K562 (cell line): ENCODE measurements around the gene ZNF385C. TPM values are rescaled to one million over a fixed set of nuclear protein-coding genes. Genes with fewer than 3 reads are reported as not detected.
A peak's percentile ranks its signal among the peaks of the same experiment; 100 is the strongest.

Source experiments
- ARID3A ChIP-seq: IDR thresholded peaks from 2 replicates; pipeline ENCODE4 v1.6.1; 2012; ENCODE audit warnings: low read depth, low read length, improper control_type of control experiment, borderline replicate concordance
- ATF4 ChIP-seq: fragments of 450-650 bp; formaldehyde crosslinking; IDR thresholded peaks from 2 replicates; pipeline ENCODE4 v1.4.0; 2022; ENCODE audit warnings: mild to moderate bottlenecking, moderate library complexity
- CBX1 ChIP-seq: sonication (generic); IDR thresholded peaks from 2 replicates; pipeline ENCODE4 v1.6.1; 2016; ENCODE audit warnings: antibody characterized with exemption, low read depth, mild to moderate bottlenecking
- DMBX1 ChIP-seq: fragments of 250-450 bp; sonication (Bioruptor Pico); IDR thresholded peaks from 2 replicates; pipeline ENCODE4 v1.8.0; 2022; ENCODE audit warnings: inconsistent platforms, mild to moderate bottlenecking, moderate library complexity, borderline replicate concordance
- ELK3 ChIP-seq: fragments of 450-650 bp; formaldehyde crosslinking; IDR thresholded peaks from 2 replicates; pipeline ENCODE4 v1.4.0; 2020; ENCODE audit warnings: mild to moderate bottlenecking
- GABPA ChIP-seq: fragments of 200-800 bp; sonication (Bioruptor generic); conservative IDR thresholded peaks from 2 replicates; pipeline ENCODE4 v1.6.1; 2016; ENCODE audit warnings: low read depth, missing genetic modification characterization, missing compliant biosample characterization
- HDAC6 ChIP-seq: IDR thresholded peaks from 2 replicates; pipeline ENCODE4 v1.6.1; 2012; ENCODE audit warnings: low read depth, mild to moderate bottlenecking, control low read depth, inconsistent platforms, low read length, moderate library complexity
- KAT7 ChIP-seq: sonication (generic); formaldehyde crosslinking; IDR thresholded peaks from 2 replicates; pipeline ENCODE4 v1.8.0; 2022; ENCODE audit warnings: missing genetic modification reagents, mild to moderate bottlenecking, borderline replicate concordance
- KLF10 ChIP-seq: fragments of 250-450 bp; sonication (Bioruptor Pico); IDR thresholded peaks from 2 replicates; pipeline ENCODE4 v1.6.1; 2021; ENCODE audit warnings: matching md5 sums
- MBD1 ChIP-seq: fragments of 250-450 bp; sonication (Bioruptor Pico); IDR thresholded peaks from 2 replicates; pipeline ENCODE4 v1.8.0; 2022; ENCODE audit warnings: inconsistent platforms
- NFRKB ChIP-seq: fragments of 450-650 bp; IDR thresholded peaks from 2 replicates; pipeline ENCODE4 v1.6.1; 2016; ENCODE audit warnings: low read depth
- NRF1 ChIP-seq, 2 experiments: fragments of 450-650 bp; IDR thresholded peaks in 1 of 2; conservative IDR thresholded peaks in 1 of 2; 2 replicates each; pipeline ENCODE4 v1.6.1; 2014; ENCODE audit warnings: mild to moderate bottlenecking in 2 of 2
- RBM25 ChIP-seq: fragments of 200-400 bp; formaldehyde crosslinking; IDR thresholded peaks from 2 replicates; pipeline ENCODE4 v1.6.1; 2018; ENCODE audit warnings: low read length, low read depth, moderate library complexity; ENCODE audit not compliant: severe bottlenecking
- TCF3 ChIP-seq: sonication (generic); formaldehyde crosslinking; IDR thresholded peaks from 2 replicates; pipeline ENCODE4 v1.4.0; 2020; ENCODE audit warnings: mild to moderate bottlenecking, missing genetic modification reagents
- TRIM25 ChIP-seq: fragments of 450-650 bp; IDR thresholded peaks from 2 replicates; pipeline ENCODE4 v1.7.0; 2016; ENCODE audit warnings: borderline replicate concordance
- UBTF ChIP-seq, 2 experiments: IDR thresholded peaks; 2 replicates each; pipeline ENCODE4 v1.6.1; 2012; ENCODE audit warnings: improper control_type of control experiment in 2 of 2, low read depth in 2 of 2, low read length in 2 of 2, borderline replicate concordance in 1 of 2
- polyA plus RNA-seq, 8 experiments: library from polyadenylated mRNA; depleted of rRNA in 4 of 8; stranded (reverse) in 5 of 8; unstranded in 3 of 8; fragments of >200 nt; fragmentation: Nextera tagmentation in 2 of 8; fragmentation: Illumina TruSeq in 1 of 8; extraction: Ambion mirVana in 2 of 8; extraction: Trizol in 1 of 8; gene quantifications; 2 replicates each; pipeline versions ENCODE4 v1.2.1 to v1.2.3, GENCODE V29; 2011 to 2014; ENCODE audit warnings: inconsistent platforms in 1 of 8, missing spikeins in 1 of 8
- total RNA-seq, 7 experiments: library from RNA; depleted of rRNA in 6 of 7; stranded (reverse); fragments of >200 nt in 6 of 7; fragmentation: Illumina TruSeq in 2 of 7; extraction: Trizol in 2 of 7; gene quantifications; 2 replicates each; pipeline versions ENCODE4 v1.2.1 to v1.2.3, GENCODE V29; 2011 to 2021; ENCODE audit warnings: low replicate concordance in 1 of 7

ZNF385C gene
- total and polyA plus RNA-seq, 9 of the 15 experiments (the other 6 are each of a cell fraction or from before 2014, with no cell fraction given), result 0.03 to 0.35 (median 0.18) TPM; not detected in 1

GRCh38 chr17:42019509-42020404, 78.5 kb downstream of the ZNF385C start, which contains the start of gene NKIRAS2 (continued):
- TF ChIP-seq TCF3 (CRISPR knock-in tag), result peak; percentile 5; the same call in 1 of the 2 replicates
- TF ChIP-seq KAT7, result no peak; the same call in 1 of the 2 replicates
- TF ChIP-seq HDAC6, result no peak
- no peak for TF ChIP-seq DMBX1 (CRISPR knock-in tag)
- TF ChIP-seq NFRKB, result no peak
- 0 out of 2 replicates have a peak, but pooled peaks have one; percentile 72 for TF ChIP-seq CBX1
- peak; percentile 85 to 87 for TF ChIP-seq NRF1 (conservative IDR thresholded peaks at IDR 0.05 in 1 of 2, IDR thresholded peaks at IDR 0.05 in 1 of 2)
- no peak for TF ChIP-seq ARID3A
- no peak for TF ChIP-seq RBM25
- no peak for TF ChIP-seq TRIM25
- no peak for TF ChIP-seq KLF10 (CRISPR knock-in tag)
- no peak for TF ChIP-seq ELK3 (CRISPR knock-in tag)
- no peak for TF ChIP-seq MBD1 (CRISPR knock-in tag)
- TF ChIP-seq UBTF (IDR thresholded peaks at IDR 0.05; ENCODE audit: borderline replicate concordance in 1 of 2, low read depth in 2 of 2, low read length in 2 of 2), result 0 out of 4 replicates have a peak, but pooled peaks of 1 of the 2 experiments have one; percentile 39
- TF ChIP-seq GABPA (tag), result peak; percentile 96
- no peak for TF ChIP-seq ATF4 (CRISPR knock-in tag)
